GM19395 (cell line): ENCODE data around the gene TGFBR2.

Experiments used
- ATAC-seq: cut with Tn5 transposase; IDR thresholded peaks from one replicate; pipeline ENCODE4 v1.9.1; 2021; ENCODE audit warnings: mild to moderate bottlenecking, moderate library complexity; ENCODE audit not compliant: unreplicated experiment

The TGFBR2 gene

GRCh38 chr3:30671527-30672286 is 65.3 kb downstream of the TGFBR2 start:
- no peak for ATAC-seq

GRCh38 chr3:30672287-30672735 is 65.9 kb downstream of the TGFBR2 start:
- no peak for ATAC-seq

GRCh38 chr3:30672959-30673358 is 66.6 kb downstream of the TGFBR2 start:
- no peak for ATAC-seq

- no peak for ATAC-seq
Observed at GRCh38 chr3:30673425-30674341, 67.3 kb downstream of the TGFBR2 start.

GRCh38 chr3:30675006-30675405 is 68.6 kb downstream of the TGFBR2 start:
- ATAC-seq, result no peak

GRCh38 chr3:30675774-30676173 is 69.4 kb downstream of the TGFBR2 start:
- ATAC-seq, result no peak

GRCh38 chr3:30676424-30677346 is 70.3 kb downstream of the TGFBR2 start:
- ATAC-seq, result no peak

- ATAC-seq, result no peak
Observed at GRCh38 chr3:30677347-30677685, 70.9 kb downstream of the TGFBR2 start.

GRCh38 chr3:30679045-30679444 is 72.6 kb downstream of the TGFBR2 start:
- ATAC-seq, result no peak

GRCh38 chr3:30680789-30681648 is 74.6 kb downstream of the TGFBR2 start:
- no peak for ATAC-seq

GRCh38 chr3:30681649-30682211 is 75.3 kb downstream of the TGFBR2 start:
- ATAC-seq, result no peak

- no peak for ATAC-seq
Observed at GRCh38 chr3:30682434-30683155, 76.2 kb downstream of the TGFBR2 start.

GRCh38 chr3:30683769-30684168 is 77.4 kb downstream of the TGFBR2 start:
- no peak for ATAC-seq

GRCh38 chr3:30684356-30684755 is 78.0 kb downstream of the TGFBR2 start:
- ATAC-seq, result no peak

GRCh38 chr3:30685267-30685667 is 78.9 kb downstream of the TGFBR2 start:
- no peak for ATAC-seq

GRCh38 chr3:30686176-30686575 is 79.8 kb downstream of the TGFBR2 start:
- no peak for ATAC-seq

GRCh38 chr3:30686799-30687198 is 80.4 kb downstream of the TGFBR2 start:
- no peak for ATAC-seq

GRCh38 chr3:30687930-30688570 is 81.6 kb downstream of the TGFBR2 start:
- no peak for ATAC-seq
